PC-3 (cell line): Measurements from ENCODE around the gene BRIP1. TPM values are rescaled to one million over a fixed set of nuclear protein-coding genes. Genes with fewer than 3 reads are reported as not detected.

ENCODE experiments used
- ATAC-seq: fragments of 200-7000 bp; cut with Tn5 transposase; 2 replicates; pipeline ENCODE4 v1.9.1; 2020; ENCODE audit warnings: mild to moderate bottlenecking, moderate library complexity
- BruUV-seq: library from RNA; stranded (reverse); fragments of 400-500 nt; replicated peaks from 2 replicates; lab custom pipeline; 2021; lab: Mats Ljungman, UMichigan
- CTCF ChIA-PET: fragments of 300-600 bp; sonication (Branson Sonifier 250); formaldehyde crosslinking; loops from one replicate; lab custom pipeline; 2022; ENCODE audit warnings: antibody characterized with exemption; lab: Charles Lee
- POLR2A ChIA-PET: fragments of 300-600 bp; sonication (Branson Sonifier 250); formaldehyde crosslinking; loops from one replicate; lab custom pipeline; 2022; ENCODE audit warnings: antibody characterized with exemption; ENCODE audit not compliant: unreplicated experiment; lab: Charles Lee
- DNase-seq: peaks from one replicate; pipeline ENCODE4 v3.0.0-alpha.2; 2015
- H2AFZ ChIP-seq: fragments of 300-600 bp; sonication (generic); 2 replicates; pipeline ENCODE4 v1.6.0; 2016; ENCODE audit warnings: antibody characterized with exemption, low read length
- H3F3A ChIP-seq: fragments of 300-600 bp; sonication (generic); one replicate; pipeline ENCODE4 v1.6.0; 2017; ENCODE audit warnings: antibody characterized with exemption, low read length, control low read depth, mild to moderate bottlenecking; ENCODE audit not compliant: unreplicated experiment
- H3K27ac ChIP-seq: fragments of 300-600 bp; sonication (generic); 2 replicates; pipeline ENCODE4 v1.5.1; 2016; ENCODE audit warnings: mild to moderate bottlenecking, low read length
- H3K27me3 ChIP-seq: fragments of 300-600 bp; sonication (generic); 2 replicates; pipeline ENCODE4 v1.6.1; 2016; ENCODE audit warnings: low read length, mixed read lengths
- H3K36me3 ChIP-seq: fragments of 300-600 bp; sonication (generic); 2 replicates; pipeline ENCODE4 v1.6.1; 2016; ENCODE audit warnings: low read depth, mixed run types, low read length, mixed read lengths
- H3K4me1 ChIP-seq: fragments of 300-600 bp; sonication (generic); 2 replicates; pipeline ENCODE4 v1.5.1; 2016; ENCODE audit warnings: low read length; ENCODE audit not compliant: insufficient read depth
- H3K4me2 ChIP-seq: fragments of 300-600 bp; sonication (generic); 2 replicates; pipeline ENCODE4 v1.6.0; 2016; ENCODE audit warnings: low read length
- H3K4me3 ChIP-seq: fragments of 300-600 bp; sonication (generic); 2 replicates; pipeline ENCODE4 v1.5.1; 2016; ENCODE audit warnings: mild to moderate bottlenecking, low read length, mixed read lengths
- H3K79me2 ChIP-seq: fragments of 300-600 bp; sonication (generic); 2 replicates; pipeline ENCODE4 v1.6.1; 2017; ENCODE audit warnings: low read length, mixed read lengths
- H3K9ac ChIP-seq: fragments of 300-600 bp; sonication (generic); 2 replicates; pipeline ENCODE4 v1.6.0; 2016; ENCODE audit warnings: mild to moderate bottlenecking, low read length
- H3K9me2 ChIP-seq: fragments of 300-600 bp; sonication (generic); replicated peaks from 2 replicates; pipeline ENCODE4 v1.6.1; 2016; ENCODE audit warnings: mixed run types, low read length, mixed read lengths
- H3K9me3 ChIP-seq: fragments of 300-600 bp; sonication (generic); 2 replicates; pipeline ENCODE4 v1.6.1; 2016; ENCODE audit warnings: low read length, mixed read lengths
- H4K20me1 ChIP-seq: fragments of 300-600 bp; sonication (generic); 2 replicates; pipeline ENCODE4 v1.6.1; 2016; ENCODE audit warnings: low read length, mixed read lengths
- CTCF ChIP-seq: fragments of 300-600 bp; sonication (generic); conservative IDR thresholded peaks from 2 replicates; pipeline ENCODE4 v1.5.1; 2017; ENCODE audit warnings: antibody characterized with exemption, low read depth, mild to moderate bottlenecking, low read length
- EZH2 ChIP-seq: fragments of 300-600 bp; sonication (generic); IDR thresholded peaks from one replicate; pipeline ENCODE4 v1.6.1; 2017; ENCODE audit warnings: antibody characterized with exemption, mild to moderate bottlenecking, low read length; ENCODE audit not compliant: unreplicated experiment
- EZH2phosphoT487 ChIP-seq: fragments of 300-600 bp; sonication (generic); IDR thresholded peaks from 2 replicates; pipeline ENCODE4 v1.6.1; 2018; ENCODE audit warnings: mild to moderate bottlenecking, antibody characterized with exemption, low read length, borderline replicate concordance
- intact Hi-C: fragments of 100-400 bp; cut with micrococcal nuclease; formaldehyde crosslinking; loops from 2 replicates; pipeline ENCODE4 v1.9.0; 2023
- total RNA-seq: library from RNA; depleted of rRNA; stranded (reverse); fragments of >200 nt; gene quantifications from 2 replicates; pipeline ENCODE4 v1.2.3, GENCODE V29; 2014

Gene BRIP1
- total RNA-seq, 1 experiment from 2014 or later: 21.1 TPM

- no peak overlapping the region for H2AFZ ChIP-seq
- ATAC-seq (no peak), DNase-seq (no peak)
- H3K36me3 ChIP-seq: peaks cover 20% of the 10 kb centered on the region
- H3K4me3 ChIP-seq: no peak overlapping the region
- no peak overlapping the region for H3K27ac ChIP-seq
- no peaks in the 10 kb centered on the region for H3K79me2 ChIP-seq
- no peak for TF ChIP-seq EZH2
- no peak overlapping the region for H3K9ac ChIP-seq
- intact Hi-C loops: no loop called here
- H4K20me1 ChIP-seq: no peaks in the 10 kb centered on the region
- ChIA-PET POLR2A (no interaction called here), CTCF (no interaction called here)
- H3K4me1 ChIP-seq: no peaks in the 10 kb centered on the region
- H3K4me2 ChIP-seq: no peak overlapping the region
- no peaks in the 10 kb centered on the region for H3K27me3 ChIP-seq
- H3K9me3 ChIP-seq: no peaks in the 10 kb centered on the region
- H3K9me2 ChIP-seq: no peaks in the 10 kb centered on the region
- no peaks in the 10 kb centered on the region for H3F3A ChIP-seq
- BruUV-seq: no TSS peak
These were observed 127.5 kb downstream of the BRIP1 start for GRCh38 chr17:61735807-61736206.

GRCh38 chr17:61734466-61734865, 128.9 kb downstream of the BRIP1 start:
- Histone ChIP-seq H2AFZ (no peak overlapping the region), H3K9ac (no peak overlapping the region), H3F3A (no peaks in the 10 kb centered on the region), H3K4me3 (no peak overlapping the region), H3K27me3 (no peaks in the 10 kb centered on the region), H4K20me1 (no peaks in the 10 kb centered on the region), H3K9me3 (no peaks in the 10 kb centered on the region), H3K4me1 (no peaks in the 10 kb centered on the region), H3K4me2 (no peak overlapping the region), H3K9me2 (no peaks in the 10 kb centered on the region), H3K27ac (no peak overlapping the region), H3K79me2 (no peaks in the 10 kb centered on the region), H3K36me3 (peaks cover 20% of the 10 kb centered on the region)
- DNase-seq (no peak), ATAC-seq (no peak)
- intact Hi-C loops: no loop called here
- ChIA-PET CTCF (no interaction called here), POLR2A (no interaction called here)
- no TSS peak for BruUV-seq
- TF ChIP-seq CTCF (no peak), EZH2phosphoT487 (no peak), EZH2 (no peak)

- intact Hi-C loops: no loop called here
- H3K79me2 ChIP-seq: no peaks in the 10 kb centered on the region
- H4K20me1 ChIP-seq: no peaks in the 10 kb centered on the region
- H3K4me2 ChIP-seq: no peak overlapping the region
- no peaks in the 10 kb centered on the region for H3K9me3 ChIP-seq
- H3K27ac ChIP-seq: no peak overlapping the region
- no TSS peak for BruUV-seq
- no peak overlapping the region for H2AFZ ChIP-seq
- H3K4me1 ChIP-seq: no peaks in the 10 kb centered on the region
- H3K27me3 ChIP-seq: no peaks in the 10 kb centered on the region
- H3K4me3 ChIP-seq: no peak overlapping the region
- H3F3A ChIP-seq: no peaks in the 10 kb centered on the region
- ATAC-seq (no peak), DNase-seq (no peak)
- H3K9me2 ChIP-seq: no peaks in the 10 kb centered on the region
- peaks cover 17% of the 10 kb centered on the region for H3K36me3 ChIP-seq
- ChIA-PET POLR2A (no interaction called here), CTCF (no interaction called here)
- no peak for TF ChIP-seq EZH2phosphoT487
- TF ChIP-seq EZH2: no peak
- no peak for TF ChIP-seq CTCF
- H3K9ac ChIP-seq: no peak overlapping the region
These were observed 129.3 kb downstream of the BRIP1 start for GRCh38 chr17:61734012-61734411.
